Hepatocyte (in vitro differentiated cells): ENCODE measurements around the gene LYRM4.

Experiments used
- EZH2 ChIP-seq: fragments of 200-600 bp; sonication (generic); IDR thresholded peaks from 2 replicates; pipeline ENCODE4 v1.6.1; 2016; ENCODE audit warnings: antibody characterized with exemption, mild to moderate bottlenecking, borderline replicate concordance
- EZH2phosphoT487 ChIP-seq: fragments of 200-600 bp; sonication (generic); IDR thresholded peaks from one replicate; pipeline ENCODE4 v1.6.1; 2018; ENCODE audit warnings: antibody characterized with exemption, mild to moderate bottlenecking, low read depth, moderate library complexity; ENCODE audit not compliant: unreplicated experiment, severe bottlenecking
- TF ChIP-seq, protein P1 (sequence below): fragments of 200-600 bp; sonication (generic); IDR thresholded peaks from 2 replicates; pipeline ENCODE4 v1.5.1; 2016; ENCODE audit warnings: antibody characterized with exemption, mild to moderate bottlenecking; ENCODE audit not compliant: poor library complexity

DNA sequence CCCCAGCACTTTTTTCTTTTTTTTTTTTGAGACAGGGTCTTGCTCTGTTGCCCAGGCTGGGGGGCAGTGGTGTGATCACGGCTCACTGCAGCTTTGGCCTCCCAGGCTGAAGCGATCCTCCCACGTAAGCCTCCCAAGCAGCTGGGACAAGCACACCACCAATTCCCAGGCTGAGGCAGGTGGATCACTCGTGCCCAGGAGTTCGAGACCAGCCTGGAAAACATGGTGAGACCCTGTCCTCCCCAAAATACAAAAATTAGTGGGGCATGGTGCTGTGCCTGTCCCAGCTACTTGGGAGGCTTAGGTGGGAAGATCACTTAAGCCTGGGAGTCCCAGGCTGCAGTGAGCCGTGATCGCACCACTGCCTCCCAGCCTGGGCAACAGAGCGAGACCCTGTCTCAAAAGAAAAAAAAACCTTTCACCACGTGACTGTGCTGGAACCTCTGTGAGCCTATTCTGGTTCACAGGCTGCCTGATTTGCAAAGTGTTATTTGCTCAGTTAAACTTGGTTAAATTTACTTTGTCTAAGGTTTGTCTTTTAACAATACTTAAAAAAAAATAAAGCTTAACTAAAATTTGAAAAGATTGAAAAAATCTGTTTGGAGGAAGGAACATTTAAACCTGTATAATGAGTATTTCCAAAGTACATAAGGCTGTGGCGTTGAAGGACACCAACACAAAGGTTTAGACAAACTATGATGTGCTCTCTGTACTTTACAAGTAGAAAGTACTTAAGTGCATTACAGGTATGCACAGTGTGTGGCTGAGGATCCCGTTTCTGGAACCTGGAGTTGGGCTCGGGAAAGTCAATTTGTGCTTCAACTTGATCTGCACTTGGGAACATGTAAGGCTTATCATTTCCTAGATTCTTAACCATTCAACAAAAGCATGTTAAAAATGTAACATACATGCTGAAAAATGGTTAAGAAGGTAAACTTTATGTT lies 120.7 kb downstream of the LYRM4 start:
- TF ChIP-seq, protein P1, sequence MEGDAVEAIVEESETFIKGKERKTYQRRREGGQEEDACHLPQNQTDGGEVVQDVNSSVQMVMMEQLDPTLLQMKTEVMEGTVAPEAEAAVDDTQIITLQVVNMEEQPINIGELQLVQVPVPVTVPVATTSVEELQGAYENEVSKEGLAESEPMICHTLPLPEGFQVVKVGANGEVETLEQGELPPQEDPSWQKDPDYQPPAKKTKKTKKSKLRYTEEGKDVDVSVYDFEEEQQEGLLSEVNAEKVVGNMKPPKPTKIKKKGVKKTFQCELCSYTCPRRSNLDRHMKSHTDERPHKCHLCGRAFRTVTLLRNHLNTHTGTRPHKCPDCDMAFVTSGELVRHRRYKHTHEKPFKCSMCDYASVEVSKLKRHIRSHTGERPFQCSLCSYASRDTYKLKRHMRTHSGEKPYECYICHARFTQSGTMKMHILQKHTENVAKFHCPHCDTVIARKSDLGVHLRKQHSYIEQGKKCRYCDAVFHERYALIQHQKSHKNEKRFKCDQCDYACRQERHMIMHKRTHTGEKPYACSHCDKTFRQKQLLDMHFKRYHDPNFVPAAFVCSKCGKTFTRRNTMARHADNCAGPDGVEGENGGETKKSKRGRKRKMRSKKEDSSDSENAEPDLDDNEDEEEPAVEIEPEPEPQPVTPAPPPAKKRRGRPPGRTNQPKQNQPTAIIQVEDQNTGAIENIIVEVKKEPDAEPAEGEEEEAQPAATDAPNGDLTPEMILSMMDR = no peak
- TF ChIP-seq EZH2 (no peak), EZH2phosphoT487 (no peak)
